HG03175 (cell line): ENCODE measurements around the gene ANKRD60.

Experiments
- ATAC-seq: cut with Tn5 transposase; IDR thresholded peaks from one replicate; pipeline ENCODE4 v1.9.1; 2021; ENCODE audit warnings: mild to moderate bottlenecking, moderate library complexity; ENCODE audit not compliant: unreplicated experiment

The ANKRD60 gene

GRCh38 chr20:58228484-58229197 lies at the start of gene ANKRD60:
ANKRD60 (minus strand) TSS chr20:58228653; CDS start chr20:58228653, 0 bp downstream.
- ATAC-seq, result no peak

- no peak for ATAC-seq
Observed at GRCh38 chr20:58277578-58278472, 49.4 kb upstream of the ANKRD60 start.

- no peak for ATAC-seq
Observed at GRCh38 chr20:58277107-58277506, 48.7 kb upstream of the ANKRD60 start.

DNA sequence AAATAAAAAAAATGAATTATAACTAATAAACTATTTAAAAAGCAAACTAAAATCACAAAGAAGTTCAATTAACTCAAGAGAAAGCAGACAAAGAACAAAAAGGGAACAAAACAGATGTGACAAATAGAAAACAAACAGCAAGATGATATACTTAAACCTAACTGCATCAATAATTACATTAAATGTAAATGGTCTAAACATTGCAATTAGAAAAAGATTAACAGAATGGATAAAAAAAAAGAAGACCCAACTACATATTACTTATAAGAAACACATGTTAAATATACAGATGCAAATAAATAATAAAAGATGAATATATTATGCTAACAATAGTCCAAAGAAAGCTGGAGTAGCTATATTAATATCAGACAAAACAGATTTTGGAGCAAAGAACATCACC lies 45.9 kb upstream of the ANKRD60 start:
- no peak for ATAC-seq

- no peak for ATAC-seq
Observed at GRCh38 chr20:58271606-58272351, 43.3 kb upstream of the ANKRD60 start.

- ATAC-seq, result no peak
Observed at GRCh38 chr20:58268936-58269619, 40.6 kb upstream of the ANKRD60 start.

- no peak for ATAC-seq
Observed at GRCh38 chr20:58268421-58268821, 40.0 kb upstream of the ANKRD60 start.

DNA sequence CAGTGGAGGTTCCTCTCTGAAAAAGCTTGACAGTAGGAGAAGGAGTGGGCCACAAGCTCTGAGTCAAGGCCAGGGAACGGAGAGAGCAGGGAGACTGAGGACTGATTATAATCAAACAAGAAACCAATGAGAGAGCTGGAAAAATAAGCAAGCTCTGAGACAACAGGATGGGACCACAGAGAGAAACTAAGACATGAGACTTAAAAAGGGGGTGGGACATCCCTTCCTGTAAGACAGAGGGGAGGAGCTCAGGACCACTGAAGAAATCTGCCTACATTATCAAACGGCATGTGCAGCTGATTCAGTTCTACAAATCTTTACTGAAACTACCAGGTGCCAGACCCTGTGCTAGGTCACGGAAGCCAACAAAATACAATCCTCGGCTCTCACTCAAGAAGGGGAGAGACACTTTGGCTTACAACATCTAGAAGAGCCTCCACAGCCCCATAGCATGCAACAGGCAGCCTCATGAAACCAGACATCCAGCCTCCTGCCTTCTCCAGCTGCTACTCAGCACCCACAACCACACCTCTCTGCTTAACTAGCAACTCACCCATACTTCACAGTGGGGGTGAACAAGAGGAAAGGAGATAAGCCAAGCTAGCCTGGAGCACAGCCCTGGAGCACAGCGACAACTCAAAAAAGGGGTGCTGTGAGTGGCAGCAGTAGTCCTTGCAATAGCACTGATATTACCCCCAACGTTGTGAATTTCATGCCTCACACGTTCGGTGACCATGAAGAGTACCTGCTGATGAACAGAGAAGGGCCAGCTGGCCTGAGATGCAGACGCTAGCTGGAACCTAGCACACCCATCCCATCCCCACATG lies 39.1 kb upstream of the ANKRD60 start:
- no peak for ATAC-seq

DNA sequence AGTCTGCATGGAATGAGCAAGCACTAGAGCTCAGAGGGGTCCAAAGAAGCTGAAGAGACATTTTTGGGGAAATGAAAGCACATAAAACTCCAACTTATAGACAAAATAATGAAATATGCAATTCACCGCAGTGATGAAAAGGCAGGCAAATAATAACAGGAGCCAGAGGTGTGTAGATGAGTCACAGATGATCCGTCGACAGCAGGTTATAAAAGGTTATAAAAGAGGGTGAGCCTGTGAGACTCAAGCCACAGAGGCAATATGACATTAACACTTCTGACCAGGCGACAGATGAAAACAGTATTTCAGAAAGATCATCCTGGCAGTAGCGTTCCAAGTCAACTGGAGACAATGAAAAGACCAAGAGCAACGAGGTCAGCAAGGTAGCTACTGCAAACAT lies 35.8 kb upstream of the ANKRD60 start:
- no peak for ATAC-seq

DNA sequence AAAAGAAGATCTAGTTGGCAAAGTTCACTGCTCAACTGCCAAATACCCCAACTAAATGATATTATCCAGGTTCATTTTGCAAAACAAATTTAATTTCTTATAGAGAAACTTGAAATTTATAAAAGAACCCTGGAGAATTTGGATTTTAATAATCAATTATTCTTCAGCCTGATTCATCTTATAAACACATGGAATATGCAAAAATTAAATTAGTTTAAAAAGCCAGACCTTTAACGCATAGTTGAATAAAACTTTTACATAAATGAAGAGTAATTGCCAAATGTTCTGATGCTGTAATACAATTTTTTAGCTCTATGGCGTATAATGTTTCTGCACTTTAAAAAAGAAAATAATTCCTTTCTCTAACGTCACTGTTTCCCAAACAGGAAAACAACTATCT lies 33.2 kb upstream of the ANKRD60 start:
- ATAC-seq, result no peak

- ATAC-seq, result no peak
Observed at GRCh38 chr20:58260006-58260405, 31.6 kb upstream of the ANKRD60 start.

GRCh38 chr20:58256842-58257241 lies 28.4 kb upstream of the ANKRD60 start:
- no peak for ATAC-seq

DNA sequence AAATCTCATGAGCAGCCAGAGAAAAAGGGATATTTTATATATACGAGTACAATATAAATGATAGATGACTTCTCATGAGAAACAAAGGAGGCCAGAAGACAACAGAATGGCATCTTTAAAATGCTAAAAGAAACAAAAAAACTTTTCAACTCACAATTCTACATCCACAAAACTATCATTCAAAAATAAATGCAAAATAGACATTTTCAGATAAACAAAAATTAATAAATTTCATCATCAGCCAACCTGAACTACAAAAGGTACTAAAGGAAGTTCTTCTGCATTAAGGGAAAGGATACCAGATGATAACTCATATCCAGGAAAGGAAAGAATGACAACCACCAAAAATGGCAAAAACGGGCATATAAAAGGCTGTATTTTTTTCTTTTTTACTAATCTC lies 27.9 kb upstream of the ANKRD60 start:
- no peak for ATAC-seq

DNA sequence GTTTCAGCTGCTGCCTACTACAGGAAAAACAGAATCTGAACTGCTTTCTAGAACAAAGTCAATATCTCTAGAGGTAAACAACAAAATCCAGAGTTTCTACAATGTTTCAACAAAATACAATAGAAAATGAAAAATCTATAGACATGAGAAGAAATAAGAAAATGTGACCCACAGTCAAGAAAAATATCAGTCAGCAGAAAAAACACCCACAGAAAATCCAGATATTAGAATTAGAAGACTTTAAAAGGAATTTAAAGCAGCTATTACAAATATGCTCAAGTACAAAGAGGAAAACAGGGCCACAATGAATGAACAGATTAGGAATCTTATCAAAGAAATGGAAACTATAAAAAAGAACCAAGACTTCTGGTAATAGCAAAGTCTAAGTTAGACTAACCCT lies 26.4 kb upstream of the ANKRD60 start:
- ATAC-seq, result no peak

GRCh38 chr20:58251979-58252591 lies 23.6 kb upstream of the ANKRD60 start:
- no peak for ATAC-seq

DNA sequence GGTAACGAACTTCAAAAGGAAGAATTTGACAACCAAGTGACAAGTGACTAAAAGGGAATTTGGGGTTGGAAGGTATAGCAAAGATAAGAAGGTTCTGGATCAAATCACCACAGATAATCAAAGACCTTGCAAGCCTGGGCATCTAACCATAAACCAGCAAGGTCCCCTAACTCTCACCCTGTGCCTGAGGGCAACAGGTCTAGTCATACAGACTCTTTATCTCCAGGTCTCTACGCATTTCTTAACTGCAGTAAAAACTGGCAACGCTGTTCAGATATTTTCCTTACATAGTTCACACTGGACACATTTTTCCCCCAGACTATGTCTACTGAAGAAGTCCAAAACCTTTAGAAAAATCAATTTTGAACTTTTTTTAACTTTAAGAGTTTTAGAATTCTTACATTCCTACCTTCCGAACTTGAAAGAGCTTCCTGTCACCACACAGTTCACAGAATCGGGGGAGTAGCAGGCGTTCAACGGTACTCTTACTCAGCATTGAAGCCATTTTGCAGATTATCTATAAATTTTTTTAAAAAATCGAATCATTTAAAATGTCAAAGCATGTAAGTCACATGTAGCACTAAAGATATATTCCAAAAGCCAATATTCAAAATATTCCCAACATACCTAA lies 23.0 kb upstream of the ANKRD60 start:
- no peak for ATAC-seq

GRCh38 chr20:58246346-58246745 lies 17.9 kb upstream of the ANKRD60 start:
- no peak for ATAC-seq

- ATAC-seq, result no peak
Observed at GRCh38 chr20:58245931-58246330, 17.5 kb upstream of the ANKRD60 start.
